HG02870 (cell line): Measurements from ENCODE around the gene TMEM201.
A peak's percentile ranks its signal among the peaks of the same experiment; 100 is the strongest.
"Not testable (repeated sequence)": the region's sequence is repeated elsewhere in the genome, so short reads cannot be mapped to it uniquely, and the experiment has no call there.

Experiments used
- ATAC-seq: cut with Tn5 transposase; IDR thresholded peaks from one replicate; pipeline ENCODE4 v1.9.1; 2021; ENCODE audit warnings: mild to moderate bottlenecking, moderate library complexity; ENCODE audit not compliant: unreplicated experiment

Gene TMEM201

GRCh38 chr1:9615316-9616063 is 26.8 kb downstream of the TMEM201 start:
- ATAC-seq = no peak

GRCh38 chr1:9618909-9619679 is 30.4 kb downstream of the TMEM201 start:
- ATAC-seq = no peak

GRCh38 chr1:9621032-9621431 is 32.3 kb downstream of the TMEM201 start:
- no peak for ATAC-seq

- no peak for ATAC-seq
These were observed 35.4 kb downstream of the TMEM201 start for GRCh38 chr1:9624081-9624480.

GRCh38 chr1:9625030-9625429 is 36.3 kb downstream of the TMEM201 start:
- ATAC-seq = not testable (repeated sequence)

- peak; percentile 39 for ATAC-seq
These were observed 37.5 kb downstream of the TMEM201 start for GRCh38 chr1:9626201-9626608.

GRCh38 chr1:9628541-9629444 is 40.1 kb downstream of the TMEM201 start:
- no peak for ATAC-seq

GRCh38 chr1:9629445-9630201 is 40.9 kb downstream of the TMEM201 start:
- no peak for ATAC-seq

GRCh38 chr1:9630331-9631111 is 41.8 kb downstream of the TMEM201 start:
- ATAC-seq = no peak

GRCh38 chr1:9631613-9632012 is 42.9 kb downstream of the TMEM201 start:
- no peak for ATAC-seq

- no peak for ATAC-seq
These were observed 44.8 kb downstream of the TMEM201 start for GRCh38 chr1:9633493-9633892.

- no peak for ATAC-seq
These were observed 45.9 kb downstream of the TMEM201 start for GRCh38 chr1:9634582-9634981.

- no peak for ATAC-seq
These were observed 50.5 kb downstream of the TMEM201 start for GRCh38 chr1:9639227-9639626.

- ATAC-seq = no peak
These were observed 54.9 kb downstream of the TMEM201 start for GRCh38 chr1:9643351-9644256.

GRCh38 chr1:9646037-9646436 is 57.3 kb downstream of the TMEM201 start:
- ATAC-seq = no peak

- no peak for ATAC-seq
These were observed 59.5 kb downstream of the TMEM201 start for GRCh38 chr1:9648171-9648570.

- ATAC-seq = no peak
These were observed 61.1 kb downstream of the TMEM201 start for GRCh38 chr1:9649769-9650168.

GRCh38 chr1:9651220-9651564 is 62.5 kb downstream of the TMEM201 start:
- ATAC-seq = no peak
